HG03175 (cell line): ENCODE data around the gene PIGM.

ENCODE experiments used
- ATAC-seq: cut with Tn5 transposase; IDR thresholded peaks from one replicate; pipeline ENCODE4 v1.9.1; 2021; ENCODE audit warnings: mild to moderate bottlenecking, moderate library complexity; ENCODE audit not compliant: unreplicated experiment

PIGM gene

DNA sequence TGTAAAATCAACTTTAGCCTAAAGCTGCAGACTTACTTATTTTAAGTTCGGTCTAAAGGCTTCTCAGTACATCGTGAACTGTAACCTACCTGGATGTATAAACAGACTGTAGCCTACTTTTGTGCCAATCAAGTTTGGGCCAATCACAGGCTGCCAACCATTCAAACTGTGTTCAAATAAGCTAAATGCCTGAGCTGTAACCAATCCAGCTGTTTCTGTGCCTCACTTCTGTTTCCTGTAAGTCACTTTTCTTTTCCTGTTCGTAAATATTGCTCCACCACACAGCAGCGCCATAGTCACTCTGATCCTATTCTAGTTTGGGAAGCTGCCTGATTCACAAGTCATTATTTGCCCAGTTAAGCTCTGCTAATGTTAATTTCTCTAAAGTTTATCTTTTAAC, 40.3 kb downstream of the PIGM start:
- no peak for ATAC-seq

DNA sequence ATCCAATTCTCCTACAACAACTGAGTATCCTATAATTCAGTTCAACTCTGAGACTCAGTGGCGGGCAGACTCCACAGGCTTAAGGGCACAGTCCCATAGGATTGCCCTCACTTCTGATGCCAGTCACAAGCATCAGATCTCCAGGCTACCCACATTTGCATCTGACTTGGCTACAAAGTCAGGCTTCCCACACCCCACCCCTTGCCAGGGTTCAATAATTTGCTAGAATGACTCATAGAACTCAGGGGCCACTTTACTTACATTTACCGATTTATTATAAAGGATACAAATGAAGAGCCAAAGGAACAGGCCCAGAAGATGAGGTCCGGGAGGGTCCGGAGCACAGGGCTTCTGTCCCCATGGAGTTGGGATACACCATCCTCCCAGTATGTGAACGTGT, 41.8 kb downstream of the PIGM start:
- no peak for ATAC-seq

DNA sequence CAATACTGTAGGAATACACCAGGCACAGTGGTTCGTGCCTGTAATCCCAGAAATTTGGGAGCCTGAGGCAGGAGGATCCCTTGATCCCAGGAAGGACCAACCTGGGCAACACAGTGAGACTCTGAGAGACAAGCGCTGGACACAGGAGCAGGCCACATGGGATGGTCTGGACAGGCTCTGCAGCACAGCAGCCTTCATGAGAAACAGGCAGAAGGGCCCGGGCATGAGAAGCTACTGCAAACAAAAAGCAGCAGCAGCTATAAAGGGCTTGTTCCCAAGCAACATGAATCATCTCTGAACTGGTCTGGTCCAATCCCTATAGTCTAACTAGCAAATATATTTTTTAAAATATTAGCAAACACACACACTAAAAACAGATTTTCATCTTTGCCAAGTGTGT, 42.2 kb downstream of the PIGM start:
- ATAC-seq, result no peak

DNA sequence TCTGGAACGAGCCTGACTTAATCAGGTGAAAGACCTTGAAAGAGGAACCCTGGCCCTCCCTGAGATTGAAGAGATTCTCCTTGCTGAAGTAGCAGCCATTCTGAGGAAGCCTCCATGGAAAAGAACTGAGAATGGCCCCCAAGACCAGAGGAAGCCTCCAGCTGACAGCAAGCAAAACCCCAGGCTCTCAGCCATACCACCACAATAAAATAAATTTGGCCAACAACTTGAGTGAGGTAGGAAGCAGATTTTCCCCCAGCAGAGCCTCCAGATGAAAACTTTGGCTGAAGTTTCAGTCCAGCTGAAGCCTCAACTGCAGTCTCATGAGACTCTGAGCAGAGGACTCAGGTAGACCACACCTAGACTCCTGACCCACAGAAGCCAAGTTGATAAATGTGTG, 43.8 kb downstream of the PIGM start:
- ATAC-seq, result no peak

DNA sequence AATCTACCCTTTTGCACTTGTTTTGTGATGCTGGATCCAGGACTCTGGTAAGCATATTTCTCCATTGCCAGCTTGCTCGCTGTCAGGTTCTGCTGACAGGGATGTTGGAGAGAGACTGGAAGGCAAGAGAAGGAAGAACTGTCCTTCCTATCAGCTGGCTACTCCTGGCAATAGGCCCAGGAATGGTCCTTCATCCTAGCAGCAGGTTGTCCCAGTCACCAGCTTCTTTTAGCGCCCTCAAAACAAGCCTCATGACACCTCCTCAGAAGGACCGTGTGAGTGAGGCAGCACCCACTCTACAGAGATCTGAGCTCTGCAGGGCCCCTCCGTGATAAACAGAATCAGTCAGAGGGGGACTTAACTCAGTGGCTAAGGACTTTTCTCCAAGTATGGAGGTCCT, 44.6 kb downstream of the PIGM start:
- no peak for ATAC-seq

DNA sequence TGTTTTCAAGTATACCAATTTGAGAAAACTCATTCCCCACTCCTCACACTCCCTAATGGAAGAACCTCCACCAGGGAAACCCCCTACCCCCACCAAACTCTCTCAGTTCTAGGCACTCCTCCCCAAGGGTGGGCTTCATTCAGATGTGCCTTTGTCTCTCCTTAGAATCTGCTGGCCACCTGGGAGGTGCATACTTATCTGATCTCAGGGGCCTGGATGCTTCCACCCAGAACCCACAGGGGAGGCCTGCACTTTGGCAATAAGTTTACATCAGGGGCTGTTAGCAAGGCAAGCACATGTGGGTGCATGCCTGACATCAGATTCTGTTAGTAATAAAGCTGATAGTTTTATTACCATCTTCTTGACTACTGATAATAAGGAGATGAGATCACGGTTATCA, 45.3 kb downstream of the PIGM start:
- no peak for ATAC-seq

DNA sequence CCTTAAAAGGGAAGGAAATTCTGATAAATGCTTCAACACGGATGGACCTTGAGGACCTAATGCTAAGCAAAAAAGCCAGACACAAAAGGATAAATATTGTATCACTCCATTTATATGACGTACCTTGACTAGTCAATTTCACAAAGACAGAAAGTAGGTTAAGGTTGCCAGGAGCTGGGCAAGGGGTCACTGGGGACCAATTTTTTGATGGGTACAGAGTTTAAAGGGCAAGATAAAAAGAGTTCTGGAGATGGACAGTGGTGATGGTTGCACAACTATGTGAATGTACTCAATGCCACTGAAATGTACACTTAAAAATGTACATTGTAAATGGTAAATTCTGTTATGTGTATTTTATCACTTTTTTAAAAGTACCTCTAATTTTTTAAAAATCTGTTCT, 45.7 kb downstream of the PIGM start:
- ATAC-seq, result no peak

DNA sequence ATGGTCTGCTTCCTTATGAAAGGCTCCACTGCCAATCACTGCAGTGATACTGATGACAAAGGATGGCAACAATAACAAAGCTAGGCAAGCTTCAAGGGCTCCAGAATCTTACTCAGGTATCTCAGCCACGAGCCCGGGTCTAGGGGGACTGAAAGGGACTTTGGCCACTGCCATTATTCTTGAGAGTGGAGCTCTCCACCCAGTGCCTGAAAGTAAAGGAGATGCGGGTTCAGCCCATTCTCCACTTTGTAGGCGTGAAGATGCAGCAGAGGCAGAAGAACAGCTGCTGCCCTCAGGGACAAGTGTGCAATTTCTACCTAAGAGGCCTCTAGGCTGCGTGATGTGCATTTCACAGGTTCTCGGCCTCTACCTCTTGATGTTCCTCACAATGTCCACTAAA, 46.3 kb downstream of the PIGM start:
- ATAC-seq, result no peak

DNA sequence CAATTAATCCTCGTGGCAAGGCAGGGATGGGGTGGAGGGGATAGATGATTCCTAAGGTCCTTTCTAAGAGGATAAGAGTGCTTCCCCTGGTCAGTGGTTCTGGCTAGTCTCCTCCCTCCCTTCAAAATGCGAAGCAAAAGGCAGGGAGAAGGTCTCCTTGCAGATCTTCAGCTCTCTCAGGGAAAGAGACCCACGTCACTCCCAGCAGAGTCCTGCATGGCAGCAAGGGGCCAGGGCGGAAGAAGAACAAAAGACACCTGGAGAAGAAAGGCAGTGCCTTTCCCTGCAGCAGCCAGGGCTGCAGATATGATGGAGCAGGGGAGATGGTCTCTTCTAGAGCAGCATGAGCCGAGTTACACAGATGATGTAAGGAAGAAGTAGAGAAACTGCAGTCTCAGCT, 48.1 kb downstream of the PIGM start:
- no peak for ATAC-seq

DNA sequence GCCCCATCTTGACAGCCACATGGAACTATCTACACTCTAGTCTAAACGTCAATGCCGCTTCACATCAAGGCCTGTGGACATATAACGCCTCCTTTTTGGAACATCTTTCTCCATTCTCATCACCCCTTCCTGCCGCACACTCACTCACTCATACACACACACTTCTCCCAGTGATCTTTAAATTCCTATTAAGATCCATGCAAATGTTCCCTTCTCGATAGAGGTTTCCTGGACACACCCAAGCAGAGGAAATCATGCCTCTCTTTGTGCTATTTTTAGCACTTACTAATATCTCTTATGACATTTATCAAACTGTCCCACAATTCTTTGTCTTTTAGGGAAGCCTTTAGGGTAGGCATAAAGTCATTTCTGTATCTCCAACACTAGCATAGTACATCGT, 49.5 kb downstream of the PIGM start:
- no peak for ATAC-seq

DNA sequence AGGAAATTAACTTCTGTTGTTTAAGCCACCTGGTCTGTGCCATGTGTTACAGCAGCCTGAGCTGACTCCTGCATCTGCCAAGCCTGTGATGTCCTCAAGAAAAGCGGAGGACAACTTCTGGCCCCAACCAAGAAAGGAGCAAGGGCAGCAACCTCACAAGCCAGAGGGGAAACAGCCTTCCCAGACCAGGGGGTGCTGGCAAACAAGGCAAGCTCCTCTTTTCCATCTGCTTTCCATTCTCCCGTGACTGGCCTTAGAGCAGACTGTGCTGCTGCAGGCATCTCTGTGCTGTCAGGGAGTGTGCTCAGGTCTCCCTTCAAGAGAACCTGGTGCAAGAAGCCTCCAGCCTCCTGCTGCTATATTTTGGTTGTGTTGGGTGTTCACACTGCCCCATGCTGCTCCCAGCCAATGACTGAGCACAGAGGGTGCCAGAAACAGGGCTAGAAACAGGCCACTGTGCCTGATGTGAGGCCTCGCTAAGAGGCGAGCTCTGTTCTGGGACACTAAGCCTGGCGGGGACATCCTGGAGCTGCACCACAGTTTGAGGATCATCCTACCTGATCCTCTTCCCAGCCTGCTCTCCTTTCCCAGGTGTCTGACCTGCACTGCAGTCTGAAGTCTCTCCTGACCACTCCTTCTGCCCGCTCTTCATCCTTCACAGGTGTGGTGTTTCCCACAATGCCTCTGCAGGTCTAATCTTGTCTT, 50.3 kb downstream of the PIGM start:
- no peak for ATAC-seq

DNA sequence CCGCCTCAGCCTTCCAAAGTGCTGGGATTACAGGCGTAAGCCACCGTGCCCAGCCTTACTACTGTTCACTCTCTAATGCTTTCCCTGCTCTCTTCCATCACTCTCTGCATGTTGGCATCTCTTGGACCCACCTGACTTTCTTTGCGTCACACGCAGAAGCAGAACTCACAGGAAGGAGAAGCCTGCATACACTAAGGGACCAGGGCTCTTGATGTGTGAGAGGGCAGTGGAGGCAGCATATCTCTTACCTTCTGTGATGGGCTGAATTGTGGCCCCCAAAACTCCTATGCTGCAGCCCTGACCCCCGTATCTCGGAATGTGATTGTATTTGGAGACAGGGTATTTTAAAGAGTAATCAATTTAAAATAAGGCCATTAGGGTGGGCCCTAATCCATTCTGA, 51.0 kb downstream of the PIGM start:
- ATAC-seq, result no peak

DNA sequence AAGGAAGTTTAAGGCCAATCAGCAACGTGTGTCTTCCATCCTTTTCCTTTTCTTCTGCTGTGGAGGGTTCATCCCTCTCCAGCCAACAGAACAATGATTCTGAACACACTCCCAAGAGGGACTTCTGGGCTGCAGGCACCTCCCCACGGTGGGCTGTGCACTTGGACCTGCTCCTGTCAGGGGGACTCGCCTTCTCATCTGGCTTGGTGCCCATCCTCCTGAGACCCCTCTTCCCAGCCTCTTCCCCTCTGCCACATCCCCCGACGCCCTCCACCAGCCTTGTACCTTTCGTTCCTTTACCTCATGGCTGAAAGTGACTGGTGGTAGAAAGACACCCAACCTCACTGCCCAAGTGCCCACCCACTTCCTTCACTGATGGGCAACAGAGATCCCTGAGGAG, 51.7 kb downstream of the PIGM start:
- ATAC-seq, result no peak

DNA sequence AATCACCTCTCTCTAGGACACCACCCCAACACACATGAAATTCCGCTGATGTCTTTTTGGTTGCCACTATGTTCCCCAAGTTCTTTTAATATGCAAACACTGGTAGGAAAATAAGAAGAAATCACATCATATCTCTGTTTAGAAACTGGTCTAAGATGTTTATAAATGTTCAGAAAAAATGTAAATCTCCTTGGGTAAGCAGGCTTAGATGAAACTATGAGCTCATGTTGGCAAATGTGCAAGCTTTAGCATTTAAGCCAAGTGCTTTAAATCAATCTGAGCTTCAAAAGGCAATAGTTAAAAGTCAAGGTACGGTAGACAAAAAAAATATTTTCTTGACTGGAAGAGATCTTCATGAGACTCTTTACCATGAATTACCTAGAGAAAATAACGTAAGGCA, 52.5 kb downstream of the PIGM start:
- ATAC-seq, result no peak

DNA sequence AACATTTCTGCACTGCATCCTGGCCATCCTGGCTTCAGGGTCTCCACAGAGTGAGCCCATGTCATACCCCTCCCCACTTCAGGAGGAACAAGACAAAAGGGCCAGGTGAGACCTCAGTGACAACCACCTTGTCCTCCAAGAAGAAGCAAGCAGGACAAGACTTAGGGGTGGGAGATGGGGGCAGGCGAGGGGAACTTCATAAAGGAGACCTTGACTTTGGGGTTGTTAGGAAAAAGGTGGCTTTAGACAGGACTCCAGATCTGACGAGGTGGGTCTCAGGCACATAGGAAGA, 53.7 kb downstream of the PIGM start:
- ATAC-seq, result no peak

DNA sequence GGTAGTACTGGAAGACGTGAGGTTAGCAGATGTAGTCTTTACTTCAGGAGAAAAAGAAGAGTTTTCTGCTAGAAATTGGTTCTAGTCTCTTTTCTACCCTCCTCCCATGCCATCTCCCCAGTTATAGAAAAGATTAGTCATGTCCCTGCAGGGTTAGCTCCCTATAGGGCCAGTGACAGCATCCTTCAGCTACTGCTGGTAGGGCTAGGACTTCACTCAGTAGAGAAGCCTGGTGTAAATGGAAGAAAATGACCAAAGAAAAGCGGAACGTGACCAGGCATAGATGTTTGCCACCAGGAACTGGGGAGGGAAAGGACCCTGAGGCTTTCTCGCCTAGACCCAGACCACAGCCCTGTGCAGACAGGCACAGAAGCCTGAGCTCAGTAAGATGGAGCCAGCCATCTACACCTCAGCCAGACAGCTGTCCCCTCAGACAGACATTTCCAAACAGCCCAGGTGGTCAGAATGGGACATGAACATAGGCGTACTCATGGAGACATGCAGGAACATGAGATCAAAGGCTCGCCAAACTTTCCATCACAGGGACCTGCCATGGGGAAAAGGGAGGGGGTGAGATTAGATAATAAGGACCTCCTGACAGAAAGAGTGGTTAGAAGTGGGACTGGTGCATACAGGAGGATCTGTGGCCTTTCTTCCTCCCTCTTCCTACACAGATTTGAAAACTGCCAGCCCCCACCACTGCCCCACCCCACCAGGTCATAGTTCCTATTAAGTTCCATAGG, 54.3 kb downstream of the PIGM start:
- no peak for ATAC-seq
